K562 (cell line): ENCODE data around the gene S100A1. TPM values are rescaled to one million over a fixed set of nuclear protein-coding genes. Genes with fewer than 3 reads are reported as not detected.
A peak's percentile ranks its signal among the peaks of the same experiment; 100 is the strongest.

Experiments used
- ATAC-seq: fragments of 200-7000 bp; cut with Tn5 transposase; 3 replicates; pipeline ENCODE4 v1.9.1; 2020; ENCODE audit warnings: moderate library complexity
- BruUV-seq: library from RNA; stranded (reverse); fragments of 400-500 nt; replicated peaks from 2 replicates; lab custom pipeline; 2021; lab: Mats Ljungman, UMichigan
- CTCF ChIA-PET: fragments of 300-600 bp; formaldehyde crosslinking; extraction: SDS; loops from one replicate; lab custom pipeline; 2021; ENCODE audit warnings: low intra/inter-chr PET ratio; lab: Yijun Ruan, JAX
- POLR2A ChIA-PET: fragments of 300-600, 350-650 bp; sonication (Branson Sonifier 250); formaldehyde crosslinking; extraction: SDS; loops from one replicate; lab custom pipeline; 2021; ENCODE audit warnings: antibody characterized with exemption, inconsistent platforms; lab: Yijun Ruan, JAX
- DNase-seq, 4 experiments: peaks; one replicate each; pipeline versions ENCODE4 v3.0.0 to v3.0.0-alpha.2; 2011 to 2018; ENCODE audit warnings: low spot score in 3 of 4, mixed read lengths in 3 of 4; ENCODE audit errors: extremely low read depth in 1 of 4
- FAIRE-seq: peaks from 2 replicates; lab custom pipeline; 2011; peaks lifted over from hg19 to GRCh38; lab: Jason Lieb, UNC
- H2AFZ ChIP-seq: 2 replicates; pipeline ENCODE4 v1.6.0; 2011; ENCODE audit warnings: low read depth, low read length, control low read depth, inconsistent platforms
- H3K27ac ChIP-seq: fragments of 200-600 bp; 3 replicates; pipeline ENCODE4 v1.8.0; 2011; ENCODE audit warnings: low read depth, mild to moderate bottlenecking, control low read depth, inconsistent platforms, low read length, moderate library complexity, mixed read lengths; ENCODE audit errors: extremely low read depth
- H3K27me3 ChIP-seq, 2 experiments: fragments of 300-600 bp in 1 of 2; 2 replicates in 1 of 2; 3 replicates in 1 of 2; pipeline versions ENCODE4 v1.6.0 to v1.8.0; 2011; ENCODE audit warnings: inconsistent platforms in 2 of 2, low read length in 2 of 2, mild to moderate bottlenecking in 1 of 2, mixed read lengths in 1 of 2, moderate library complexity in 1 of 2; ENCODE audit not compliant: control insufficient read depth in 2 of 2, insufficient read depth in 2 of 2
- H3K36me3 ChIP-seq: fragments of 300-600 bp; 3 replicates; pipeline ENCODE4 v1.8.0; 2011; ENCODE audit warnings: mild to moderate bottlenecking, low read length, inconsistent platforms; ENCODE audit not compliant: control insufficient read depth, insufficient read depth
- H3K4me1 ChIP-seq, 2 experiments: fragments of 200-600 bp in 1 of 2; replicated peaks in 1 of 2; 2 replicates in 1 of 2; 3 replicates in 1 of 2; pipeline versions ENCODE4 v1.5.1 to v1.8.0; 2011; ENCODE audit warnings: inconsistent platforms in 2 of 2, low read length in 2 of 2, mild to moderate bottlenecking in 1 of 2, mixed read lengths in 1 of 2, moderate library complexity in 1 of 2; ENCODE audit not compliant: control insufficient read depth in 2 of 2, insufficient read depth in 2 of 2
- H3K4me2 ChIP-seq: 2 replicates; pipeline ENCODE4 v1.6.1; 2011; ENCODE audit warnings: low read length, control low read depth, inconsistent platforms, mixed read lengths; ENCODE audit not compliant: insufficient read depth
- H3K4me3 ChIP-seq: fragments of 200-600 bp; sonication (generic), shearing (Covaris generic); 2 replicates; pipeline ENCODE4 v1.5.1; 2016; ENCODE audit warnings: control low read depth, inconsistent platforms
- H3K79me2 ChIP-seq: fragments of 200-600 bp; 3 replicates; pipeline ENCODE4 v1.8.0; 2011; ENCODE audit warnings: low read length, inconsistent platforms; ENCODE audit not compliant: control insufficient read depth, insufficient read depth
- H3K9ac ChIP-seq, 2 experiments: 2 replicates each; pipeline versions ENCODE4 v1.6.0 to v1.6.1; 2011; ENCODE audit warnings: low read depth in 2 of 2, low read length in 2 of 2, control low read depth in 1 of 2, inconsistent platforms in 1 of 2, mild to moderate bottlenecking in 1 of 2, mixed read lengths in 1 of 2; ENCODE audit not compliant: insufficient read depth in 1 of 2
- H3K9me1 ChIP-seq: one replicate; pipeline ENCODE4 v1.6.0; 2011; ENCODE audit warnings: inconsistent platforms, mild to moderate bottlenecking, low read length, moderate library complexity; ENCODE audit not compliant: control insufficient read depth, insufficient read depth
- H3K9me3 ChIP-seq: replicated peaks from 2 replicates; pipeline ENCODE4 v1.5.1; 2011; ENCODE audit warnings: low read depth, low read length, inconsistent platforms; ENCODE audit not compliant: control insufficient read depth, insufficient read depth
- H4K20me1 ChIP-seq: replicated peaks from 2 replicates; pipeline ENCODE4 v1.6.1; 2011; ENCODE audit warnings: low read length, inconsistent platforms, mixed read lengths; ENCODE audit not compliant: control insufficient read depth, insufficient read depth
- ATF3 ChIP-seq, 2 experiments: fragments of 450-650 bp in 1 of 2; sonication (generic) in 1 of 2; formaldehyde crosslinking in 1 of 2; IDR thresholded peaks in 1 of 2; conservative IDR thresholded peaks in 1 of 2; 2 replicates each; pipeline versions ENCODE4 v1.6.1 to v1.8.1; 2016 to 2023; ENCODE audit warnings: mild to moderate bottlenecking in 2 of 2, moderate library complexity in 2 of 2, inconsistent platforms in 1 of 2, missing genetic modification reagents in 1 of 2
- CBFA2T3 ChIP-seq: fragments of 450-650 bp; IDR thresholded peaks from 2 replicates; pipeline ENCODE4 v1.6.1; 2017
- FOSL1 ChIP-seq: fragments of 200-800 bp; sonication (Bioruptor generic); conservative IDR thresholded peaks from 2 replicates; pipeline ENCODE4 v1.6.1; 2016; ENCODE audit warnings: missing genetic modification characterization, missing compliant biosample characterization
- NR3C1 ChIP-seq: sonication (generic); formaldehyde crosslinking; IDR thresholded peaks from 2 replicates; pipeline ENCODE4 v1.8.1; 2022; ENCODE audit warnings: missing genetic modification reagents
- SREBF2 ChIP-seq: sonication (generic); formaldehyde crosslinking; IDR thresholded peaks from 2 replicates; pipeline ENCODE4 v1.4.0; 2020; ENCODE audit warnings: mild to moderate bottlenecking, missing genetic modification reagents
- SRSF1 ChIP-seq: fragments of 200-400 bp; formaldehyde crosslinking; IDR thresholded peaks from 2 replicates; pipeline ENCODE4 v1.6.1; 2017; ENCODE audit warnings: mild to moderate bottlenecking, low read depth, low read length, moderate library complexity
- TBP ChIP-seq: optimal IDR thresholded peaks from 2 replicates; pipeline ENCODE3; 2011; ENCODE audit warnings: low read depth, low read length, improper control_type of control experiment
- TRIM28 ChIP-seq: fragments of 450-650 bp; IDR thresholded peaks from 2 replicates; pipeline ENCODE4 v1.6.1; 2017
- ZBTB7A ChIP-seq: IDR thresholded peaks from 2 replicates; pipeline ENCODE4 v1.6.1; 2011; ENCODE audit warnings: low read depth, mild to moderate bottlenecking, low read length, moderate library complexity, borderline replicate concordance; ENCODE audit not compliant: control insufficient read depth
- ZMIZ1 ChIP-seq, 2 experiments: fragments of 150-350 bp in 1 of 2; IDR thresholded peaks; 2 replicates each; pipeline ENCODE4 v1.6.1; 2012 to 2016; ENCODE audit warnings: low read depth in 2 of 2, low read length in 2 of 2, mild to moderate bottlenecking in 1 of 2, moderate library complexity in 1 of 2
- ZNF263 ChIP-seq: sonication (generic); formaldehyde crosslinking; IDR thresholded peaks from 2 replicates; pipeline ENCODE4 v1.8.0; 2022; ENCODE audit warnings: mild to moderate bottlenecking, missing genetic modification reagents, borderline replicate concordance
- WGBS: fragments of 100-300 bp; shearing (Covaris generic); methylation state at CpG from one replicate; pipeline ENCODE4 v1.1.6; 2016; ENCODE audit warnings: low coverage, mixed read lengths; ENCODE audit not compliant: insufficient coverage; ENCODE audit errors: missing lambda C conversion rate; 5-methylcytosine and 5-hydroxymethylcytosine counted together
- in situ Hi-C: fragments of 300-500 bp; cut with MboI; formaldehyde crosslinking; loops from 4 replicates; pipeline ENCODE4 v1.15.0; 2018; ENCODE audit warnings: inconsistent platforms, mixed read lengths
- intact Hi-C: fragments of 100-400 bp; cut with micrococcal nuclease; formaldehyde crosslinking; loops from 2 replicates; pipeline ENCODE4 v1.14.2; 2022
- polyA plus RNA-seq, 8 experiments: library from polyadenylated mRNA; depleted of rRNA in 4 of 8; stranded (reverse) in 5 of 8; unstranded in 3 of 8; fragments of >200 nt; fragmentation: Nextera tagmentation in 2 of 8; fragmentation: Illumina TruSeq in 1 of 8; extraction: Ambion mirVana in 2 of 8; extraction: Trizol in 1 of 8; gene quantifications; 2 replicates each; pipeline versions ENCODE4 v1.2.1 to v1.2.3, GENCODE V29; 2011 to 2014; ENCODE audit warnings: inconsistent platforms in 1 of 8, missing spikeins in 1 of 8
- total RNA-seq, 7 experiments: library from RNA; depleted of rRNA in 6 of 7; stranded (reverse); fragments of >200 nt in 6 of 7; fragmentation: Illumina TruSeq in 2 of 7; extraction: Trizol in 2 of 7; gene quantifications; 2 replicates each; pipeline versions ENCODE4 v1.2.1 to v1.2.3, GENCODE V29; 2011 to 2021; ENCODE audit warnings: low replicate concordance in 1 of 7

Gene S100A1
- total and polyA plus RNA-seq, 9 of the 15 experiments (the other 6 are each of a cell fraction or from before 2014, with no cell fraction given), result 0.44 to 30.1 (median 12.7) TPM

- peaks cover 30 to 47% of the 10 kb centered on the region in 2 experiments for H3K4me1 ChIP-seq
- H2AFZ ChIP-seq, result peak overlapping the region; percentile 65; the same call in 1 of the 2 replicates
- H3K27me3 ChIP-seq, result no peaks in the 10 kb centered on the region
- POLR2A ChIA-PET, result interaction anchor here (1.1 to 4.1 kb wide), 2 partner anchors 9 to 17 kb away, joined by 3 to 23 read pairs; partner anchors contain the start of genes S100A1 and S100A13
- CTCF ChIA-PET, result no interaction called here
- ATAC-seq, result no peak
- no TSS peak for BruUV-seq
- no peaks in the 10 kb centered on the region for H3K9me3 ChIP-seq
- DNase-seq, result peak in 2 of 4 experiments; percentile 50
- no peak for TF ChIP-seq SREBF2 (CRISPR knock-in tag)
- no peak for TF ChIP-seq ZMIZ1 (IDR thresholded peaks at IDR 0.05; ENCODE audit: low read depth in 2 of 2, low read length in 2 of 2)
- TF ChIP-seq SRSF1, result no peak
- TF ChIP-seq CBFA2T3, result 0 out of 2 replicates have a peak, but pooled peaks have one; percentile 13
- peak; percentile 23; the same call in 1 of the 2 replicates for TF ChIP-seq ZBTB7A
- TF ChIP-seq FOSL1, result 0 out of 2 replicates have a peak, but pooled peaks have one; percentile 6
- 0 out of 2 replicates have a peak, but pooled peaks have one; percentile 10 for TF ChIP-seq ZNF263 (CRISPR knock-in tag)
- TF ChIP-seq TRIM28, result no peak
- no peak for TF ChIP-seq NR3C1 (CRISPR knock-in tag)
- TF ChIP-seq TBP, result no peak
- TF ChIP-seq ATF3 (IDR thresholded peaks at IDR 0.05), result peak; percentile 33; the same call in 1 of the 2 replicates
- no peak for TF ChIP-seq ATF3 (CRISPR knock-in tag; conservative IDR thresholded peaks at IDR 0.05)
- TF ChIP-seq, all 486 proteins: peak for 5
- H3K4me2 ChIP-seq, result peak overlapping the region; percentile 7; the same call in 1 of the 2 replicates
- WGBS, result 33% methylated on average over 3 of the region's 4 CpGs
- peaks cover 6% of the 10 kb centered on the region for H3K9me1 ChIP-seq
- in situ Hi-C loops, result no loop called here
- intact Hi-C loops, result no loop called here
- H3K27ac ChIP-seq, result no peak overlapping the region
- no peaks in the 10 kb centered on the region for H3K79me2 ChIP-seq
- no peaks in the 10 kb centered on the region for H4K20me1 ChIP-seq
- H3K9ac ChIP-seq, result peak overlapping the region in 1 of 2 experiments; percentile 79; a peak in 2 of 4 replicates
- no peaks in the 10 kb centered on the region for H3K36me3 ChIP-seq
- H3K4me3 ChIP-seq, result no peak overlapping the region
- FAIRE-seq, result no peak
Measured at GRCh38 chr1:153610334-153610733, 17.9 kb upstream of the S100A1 start.
